ENCODE measurements around the gene GALNT18. TPM values are rescaled to one million over a fixed set of nuclear protein-coding genes. Genes with fewer than 3 reads are reported as not detected.

GALNT18 gene
- total and polyA plus RNA-seq, 2 of the 4 experiments (the other 2 are of a cell fraction): 9.5 to 11.3 TPM

DNA sequence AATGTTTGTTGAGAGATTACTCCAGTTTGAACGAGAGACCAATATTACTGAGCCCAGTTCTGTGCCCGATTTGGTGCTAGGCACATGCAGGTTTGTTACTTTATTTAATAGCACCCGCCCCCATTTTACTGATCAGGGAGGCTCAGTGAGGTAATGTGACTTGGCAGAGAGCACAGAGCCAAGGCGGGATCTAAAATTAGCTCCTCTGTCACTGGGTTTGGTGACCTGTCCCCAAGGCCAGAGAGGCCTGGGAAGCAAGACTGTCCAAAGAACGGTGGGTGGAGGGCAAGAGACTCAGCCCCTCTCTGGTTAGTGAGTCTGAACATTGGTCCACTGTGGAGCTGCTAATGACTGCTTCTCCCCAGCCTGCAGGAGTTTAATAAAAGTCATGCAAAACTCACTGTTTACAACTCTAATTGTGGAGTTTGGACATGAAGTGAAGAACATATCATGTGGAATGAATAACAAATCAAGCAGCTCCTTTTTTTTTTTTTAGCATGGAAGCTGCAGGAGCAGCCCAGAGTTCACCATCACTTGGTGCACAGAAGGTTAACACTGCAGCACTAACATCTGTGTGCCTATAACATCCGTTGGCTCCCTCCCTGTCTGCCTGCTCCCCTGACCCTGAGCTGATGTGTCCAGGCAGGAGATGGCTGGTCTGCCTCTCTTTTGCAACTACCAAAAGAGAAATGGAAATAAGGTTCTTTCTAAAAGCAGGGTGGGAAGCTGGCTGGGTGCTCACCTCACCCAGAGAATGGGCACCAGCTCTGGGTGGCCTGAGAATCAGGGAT, 307.7 kb downstream of the GALNT18 start:
- no peak overlapping the region for H4K8ac ChIP-seq (ENCODE audit: low read depth in 2 of 2, low read length in 2 of 2)
- H2BK5ac ChIP-seq (ENCODE audit: low read depth, low read length, poor library complexity, severe bottlenecking): no peak overlapping the region
- peak; percentile 61 for ATAC-seq (ENCODE audit: low read depth)
- no peak overlapping the region for H2AFZ ChIP-seq (replicated peaks; ENCODE audit: low read length, poor library complexity)
- H2BK120ac ChIP-seq (ENCODE audit: low read depth, low read length): no peak overlapping the region
- dilution Hi-C loops (cut with HindIII; ENCODE audit: low sequenced_read_pairs, unreplicated experiment) (no loop called here), in situ Hi-C loops (cut with MboI; ENCODE audit: low sequenced_read_pairs) (no loop called here), intact Hi-C loops (cut with micrococcal nuclease) (no loop called here)
- H2AK5ac ChIP-seq (ENCODE audit: low read depth, low read length): no peak overlapping the region
- no peak overlapping the region for H3K4ac ChIP-seq (ENCODE audit: low read depth, low read length)
- POLR2A ChIA-PET (ENCODE audit: unreplicated experiment): no interaction called here
- H3K27me3 ChIP-seq (ENCODE audit: control insufficient read depth, insufficient read depth, low read length): no peaks in the 10 kb centered on the region
- H3K4me1 ChIP-seq (ENCODE audit: control insufficient read depth, insufficient read depth, low read length): peaks cover 8% of the 10 kb centered on the region; the same call in 1 of the 2 replicates
- no TSS peak for BruUV-seq (replicated peaks)
- no peak overlapping the region for H3K56ac ChIP-seq (ENCODE audit: extremely low read depth, insufficient read depth, low read length)
- H4K20me1 ChIP-seq (ENCODE audit: insufficient read depth, low read length): no peaks in the 10 kb centered on the region
- H4K5ac ChIP-seq (ENCODE audit: low read depth, low read length): no peak overlapping the region
- no peaks in the 10 kb centered on the region for H3K9me3 ChIP-seq (ENCODE audit: control insufficient read depth, insufficient read depth, low read length)
- 42% methylated on average over 2 of the region's 6 CpGs; no CpG with 5 or more reads in 1 of the 2 experiments for WGBS, 2 experiments (ENCODE audit: extremely low coverage in 2 of 2, insufficient read length in 1 of 2)
- H3K9me1 ChIP-seq (ENCODE audit: insufficient read depth, low read length): no peaks in the 10 kb centered on the region
- H3K23ac ChIP-seq (ENCODE audit: low read depth, low read length): no peak overlapping the region
- no peak overlapping the region; the same call in 1 of the 2 replicates for H3K4me2 ChIP-seq (ENCODE audit: low read depth, low read length)
- H3K36me3 ChIP-seq (ENCODE audit: control insufficient read depth, insufficient read depth, low read length): no peaks in the 10 kb centered on the region
- no peak overlapping the region for H3K9ac ChIP-seq (ENCODE audit: low read depth, low read length)
- CTCF ChIA-PET: no interaction called here
- no peak for DNase-seq
- H3K27ac ChIP-seq (ENCODE audit: insufficient read depth, low read length): no peak overlapping the region
- no peak overlapping the region for H2BK15ac ChIP-seq (ENCODE audit: low read depth, low read length)
- TF ChIP-seq NFE2L2 (IDR thresholded peaks at IDR 0.05; ENCODE audit: low read depth, low read length) (no peak), SMC3 (IDR thresholded peaks at IDR 0.05; ENCODE audit: low read depth, low read length) (no peak), BHLHE40 (IDR thresholded peaks at IDR 0.05; ENCODE audit: low read depth, low read length) (no peak), CEBPB (IDR thresholded peaks at IDR 0.05; ENCODE audit: low read depth, low read length) (no peak), ELK1 (IDR thresholded peaks at IDR 0.05; ENCODE audit: borderline replicate concordance, low read depth, low read length) (no peak), POLR2A (IDR thresholded peaks at IDR 0.05; ENCODE audit: low read depth, low read length) (no peak)
- H3K4me3 ChIP-seq (ENCODE audit: insufficient read depth, low read depth, low read length): no peak overlapping the region
- no peak overlapping the region for H4K91ac ChIP-seq (ENCODE audit: insufficient read depth, low read depth, low read length)
- no peak overlapping the region for H3K18ac ChIP-seq (ENCODE audit: low read depth, low read length)
- no peak overlapping the region for H2BK20ac ChIP-seq (ENCODE audit: low read depth, low read length)
- no peak overlapping the region for H2AK9ac ChIP-seq (replicated peaks; ENCODE audit: low read depth, low read length, poor library complexity)
- H3K79me1 ChIP-seq (ENCODE audit: low read depth in 1 of 2, low read length in 2 of 2): no peaks in the 10 kb centered on the region
- no peak overlapping the region for H3K14ac ChIP-seq (replicated peaks; ENCODE audit: low read depth, low read length)

Measured in IMR-90 (cell line).